Left ventricle myocardium superior (tissue), 1 donor: ENCODE data around the gene PARP8. TPM values are rescaled to one million over a fixed set of nuclear protein-coding genes. Genes with fewer than 3 reads are reported as not detected.

Experiments
- ATAC-seq: fragments of 200-7000 bp; cut with Tn5 transposase; one replicate; pipeline ENCODE4 v1.9.1; 2020; ENCODE audit warnings: mild to moderate bottlenecking, moderate library complexity
- DNase-seq: peaks from one replicate; pipeline ENCODE4 v3.0.0-alpha.2; 2020
- intact Hi-C: fragments of 100-400 bp; cut with micrococcal nuclease; formaldehyde crosslinking; loops from one replicate; pipeline ENCODE4 v1.11.0; 2022
- total RNA-seq: library from RNA; stranded (reverse); fragmentation: NEBNext Ultra II Directional; extraction: Animal tissue kit (Norgen Biotek cat#: 25700); gene quantifications from one replicate; pipeline ENCODE4 v1.2.1, GENCODE V29; 2021
- donor health status: DM: no; HTN: yes; CAD: no; lungs with severe emphysema.

Gene PARP8
- total RNA-seq, 1 donor from 2014 or later: 6.2 TPM

- intact Hi-C loops: no loop called here
- no peak for DNase-seq
- peak; percentile 52 for ATAC-seq
Observed at GRCh38 chr5:50874306-50875001, 208.0 kb downstream of the PARP8 start.

- DNase-seq (no peak), ATAC-seq (no peak)
- intact Hi-C loops: no loop called here
Observed at GRCh38 chr5:50875002-50875344, 208.5 kb downstream of the PARP8 start.

- DNase-seq: no peak
- intact Hi-C loops: no loop called here
- ATAC-seq: no peak
Observed at GRCh38 chr5:50878470-50878869, 212.0 kb downstream of the PARP8 start.

GRCh38 chr5:50881407-50881806 is 215.0 kb downstream of the PARP8 start:
- no peak for DNase-seq
- intact Hi-C loops: no loop called here
- ATAC-seq: no peak

- intact Hi-C loops: no loop called here
- no peak for ATAC-seq
- DNase-seq: no peak
Observed at GRCh38 chr5:50886657-50887345, 220.4 kb downstream of the PARP8 start.

- intact Hi-C loops: no loop called here
- ATAC-seq: no peak
- DNase-seq: no peak
Observed at GRCh38 chr5:50887889-50888633, 221.6 kb downstream of the PARP8 start.

GRCh38 chr5:50888751-50889150 is 222.3 kb downstream of the PARP8 start:
- no peak for ATAC-seq
- intact Hi-C loops: no loop called here
- no peak for DNase-seq

- intact Hi-C loops: no loop called here
- no peak for ATAC-seq
Observed at GRCh38 chr5:50889790-50890189, 223.4 kb downstream of the PARP8 start.

More at GRCh38 chr5:50889790-50890189, 223.4 kb downstream of the PARP8 start:
- DNase-seq: no peak

Other genes with a start within 250 kb of the PARP8 start
- gene EMB, start 225.3 kb upstream of the PARP8 start, total RNA-seq: 12.0 TPM